H1 (cell line): ENCODE measurements around the gene FOXL1. TPM values are rescaled to one million over a fixed set of nuclear protein-coding genes. Genes with fewer than 3 reads are reported as not detected.

Source experiments
- CTCF ChIA-PET: fragments of 300-600 bp; sonication (Branson Sonifier 250); formaldehyde crosslinking; loops from one replicate; lab custom pipeline; 2021; ENCODE audit not compliant: partially characterized antibody; lab: Charles Lee
- POLR2A ChIA-PET: fragments of 300-600 bp; sonication (Branson Sonifier 250); formaldehyde crosslinking; loops from one replicate; lab custom pipeline; 2021; ENCODE audit warnings: inconsistent platforms; ENCODE audit not compliant: partially characterized antibody; lab: Charles Lee
- DNase-seq, 2 experiments: peaks; one replicate each; pipeline versions ENCODE4 v3.0.0 to v3.0.0-alpha.2; 2010 to 2022; ENCODE audit warnings: low spot score in 2 of 2, low read depth in 1 of 2, mixed read lengths in 1 of 2
- FAIRE-seq: peaks from 2 replicates; lab custom pipeline; 2011; peaks lifted over from hg19 to GRCh38; lab: Jason Lieb, UNC
- H2AFZ ChIP-seq: 2 replicates; pipeline ENCODE4 v1.8.1; 2012; ENCODE audit warnings: low read length, inconsistent platforms
- H2AK5ac ChIP-seq: 2 replicates; pipeline ENCODE4 v1.6.1; 2013; ENCODE audit warnings: low read depth, low read length
- H2BK120ac ChIP-seq: replicated peaks from 2 replicates; pipeline ENCODE3; 2013; ENCODE audit warnings: low read depth, low read length, inconsistent platforms
- H2BK12ac ChIP-seq: 2 replicates; pipeline ENCODE4 v1.6.1; 2013; ENCODE audit warnings: low read depth, low read length
- H2BK15ac ChIP-seq: 2 replicates; pipeline ENCODE4 v1.6.1; 2013; ENCODE audit warnings: low read length
- H2BK20ac ChIP-seq: 2 replicates; pipeline ENCODE4 v1.6.1; 2013; ENCODE audit warnings: low read length
- H2BK5ac ChIP-seq: 2 replicates; pipeline ENCODE4 v1.6.1; 2013; ENCODE audit warnings: low read depth, low read length
- H3K14ac ChIP-seq: 2 replicates; pipeline ENCODE4 v1.6.1; 2013; ENCODE audit warnings: inconsistent platforms; ENCODE audit not compliant: insufficient read length
- H3K18ac ChIP-seq: 2 replicates; pipeline ENCODE4 v1.6.1; 2013; ENCODE audit warnings: low read length; ENCODE audit errors: extremely low read depth
- H3K23ac ChIP-seq: 2 replicates; pipeline ENCODE4 v1.6.1; 2013; ENCODE audit warnings: inconsistent platforms; ENCODE audit not compliant: insufficient read length
- H3K23me2 ChIP-seq: 2 replicates; pipeline ENCODE4 v1.6.1; 2013; ENCODE audit warnings: low read depth, low read length
- H3K27ac ChIP-seq: 2 replicates; pipeline ENCODE4 v1.6.1; 2011; ENCODE audit warnings: low read depth, low read length, inconsistent platforms
- H3K27me3 ChIP-seq, 4 experiments: replicated peaks in 1 of 4; 1 replicate in 1 of 4; 2 replicates in 3 of 4; pipeline versions ENCODE4 v1.6.1 to v1.8.1; 2011 to 2013; ENCODE audit warnings: low read length in 3 of 4, mild to moderate bottlenecking in 3 of 4, inconsistent platforms in 2 of 4, mixed read lengths in 2 of 4, moderate library complexity in 1 of 4; ENCODE audit not compliant: control insufficient read depth in 3 of 4, insufficient read depth in 3 of 4; ENCODE audit errors: extremely low read depth in 1 of 4
- H3K36me3 ChIP-seq, 4 experiments: 2 replicates each; pipeline versions ENCODE4 v1.6.1 to v1.8.1; 2011 to 2013; ENCODE audit warnings: mild to moderate bottlenecking in 4 of 4, low read length in 3 of 4, moderate library complexity in 2 of 4, control low read depth in 1 of 4, inconsistent platforms in 1 of 4; ENCODE audit not compliant: insufficient read depth in 4 of 4, control insufficient read depth in 2 of 4
- H3K4ac ChIP-seq: replicated peaks from 2 replicates; pipeline ENCODE3; 2013; ENCODE audit warnings: low read length, low read depth, mixed read lengths, inconsistent platforms; ENCODE audit not compliant: insufficient read length
- H3K4me1 ChIP-seq, 4 experiments: replicated peaks in 1 of 4; 1 replicate in 1 of 4; 2 replicates in 3 of 4; pipeline versions ENCODE4 v1.6.1 to v1.8.1; 2011 to 2013; ENCODE audit warnings: low read length in 3 of 4, inconsistent platforms in 2 of 4, mixed read lengths in 1 of 4; ENCODE audit not compliant: insufficient read depth in 4 of 4, control insufficient read depth in 3 of 4
- H3K4me2 ChIP-seq, 2 experiments: 2 replicates each; pipeline versions ENCODE4 v1.6.1 to v1.8.1; 2011 to 2013; ENCODE audit warnings: low read depth in 2 of 2, low read length in 2 of 2, control low read depth in 1 of 2, inconsistent platforms in 1 of 2, mild to moderate bottlenecking in 1 of 2; ENCODE audit not compliant: insufficient read depth in 1 of 2
- H3K4me3 ChIP-seq, 4 experiments: fragments of 200-600, 300-600 bp in 1 of 4; sonication (generic), shearing (Covaris generic), sonication (Bioruptor Twin) in 1 of 4; 2 replicates each; pipeline versions ENCODE4 v1.5.1 to v1.8.1; 2011 to 2016; ENCODE audit warnings: low read length in 4 of 4, low read depth in 3 of 4, control low read depth in 2 of 4, inconsistent platforms in 2 of 4, mild to moderate bottlenecking in 2 of 4, mixed read lengths in 1 of 4, moderate library complexity in 1 of 4; ENCODE audit not compliant: insufficient read depth in 2 of 4; ENCODE audit errors: extremely low read depth in 1 of 4
- H3K56ac ChIP-seq: replicated peaks from 2 replicates; pipeline ENCODE3; 2013; ENCODE audit warnings: low read depth, mild to moderate bottlenecking, mixed read lengths, low read length, inconsistent platforms; ENCODE audit not compliant: insufficient read length
- H3K79me1 ChIP-seq: 2 replicates; pipeline ENCODE4 v1.6.1; 2013; ENCODE audit warnings: low read depth, low read length, control low read depth
- H3K79me2 ChIP-seq, 2 experiments: 2 replicates each; pipeline versions ENCODE4 v1.6.1 to v1.8.1; 2012 to 2013; ENCODE audit warnings: low read length in 2 of 2, mild to moderate bottlenecking in 2 of 2, inconsistent platforms in 1 of 2; ENCODE audit not compliant: insufficient read depth in 2 of 2, control insufficient read depth in 1 of 2
- H3K9ac ChIP-seq, 4 experiments: replicated peaks in 1 of 4; 1 replicate in 1 of 4; 2 replicates in 3 of 4; pipeline versions ENCODE4 v1.6.1 to v1.8.1; 2011 to 2013; ENCODE audit warnings: low read depth in 3 of 4, low read length in 3 of 4, control low read depth in 2 of 4, mild to moderate bottlenecking in 2 of 4, moderate library complexity in 2 of 4, inconsistent platforms in 1 of 4; ENCODE audit errors: extremely low read depth in 1 of 4
- H3K9me3 ChIP-seq, 2 experiments: 2 replicates each; pipeline versions ENCODE4 v1.6.1 to v1.8.1; 2012 to 2013; ENCODE audit warnings: mild to moderate bottlenecking in 2 of 2, moderate library complexity in 2 of 2, control low read depth in 1 of 2, inconsistent platforms in 1 of 2, low read depth in 1 of 2, low read length in 1 of 2, mixed read lengths in 1 of 2; ENCODE audit not compliant: insufficient read depth in 2 of 2
- H4K20me1 ChIP-seq, 2 experiments: replicated peaks in 1 of 2; 2 replicates each; pipeline versions ENCODE3 to v1.8.1; 2011 to 2013; ENCODE audit warnings: inconsistent platforms in 2 of 2, low read length in 2 of 2, mild to moderate bottlenecking in 1 of 2; ENCODE audit not compliant: insufficient read depth in 2 of 2, control insufficient read depth in 1 of 2
- H4K5ac ChIP-seq: 2 replicates; pipeline ENCODE4 v1.6.1; 2013; ENCODE audit warnings: low read length, low read depth, mixed read lengths, inconsistent platforms; ENCODE audit not compliant: insufficient read length
- H4K8ac ChIP-seq: 2 replicates; pipeline ENCODE4 v1.8.0; 2013; ENCODE audit warnings: mild to moderate bottlenecking, moderate library complexity, low read length, inconsistent platforms; ENCODE audit not compliant: insufficient read depth; ENCODE audit errors: extremely low read depth
- H4K91ac ChIP-seq: replicated peaks from 2 replicates; pipeline ENCODE3; 2013; ENCODE audit warnings: low read length, mixed read lengths, inconsistent platforms; ENCODE audit not compliant: insufficient read length
- EP300 ChIP-seq, 2 experiments: IDR thresholded peaks; 1 replicate in 1 of 2; 2 replicates in 1 of 2; pipeline ENCODE4 v1.6.1; 2011 to 2012; ENCODE audit warnings: low read depth in 2 of 2, low read length in 2 of 2, mild to moderate bottlenecking in 2 of 2, borderline replicate concordance in 1 of 2, inconsistent platforms in 1 of 2, moderate library complexity in 1 of 2
- KDM1A ChIP-seq: fragments of 200-600, 300-600 bp; sonication (generic); IDR thresholded peaks from 2 replicates; pipeline ENCODE4 v1.7.1; 2016; ENCODE audit warnings: mild to moderate bottlenecking, low read length, borderline replicate concordance
- NANOG ChIP-seq: IDR thresholded peaks from 2 replicates; pipeline ENCODE4 v1.6.1; 2011; ENCODE audit warnings: low read length, low read depth, mild to moderate bottlenecking, inconsistent platforms; ENCODE audit not compliant: insufficient read depth, poor library complexity, severe bottlenecking
- SIX5 ChIP-seq: IDR thresholded peaks from 2 replicates; pipeline ENCODE4 v1.6.1; 2011; ENCODE audit warnings: mild to moderate bottlenecking, low read depth, low read length
- WGBS, 2 experiments: shearing (Covaris generic) in 1 of 2; methylation state at CpG; one replicate each; pipeline versions ENCODE4 v1.1.6 to v1.1.7; 2013 to 2015; ENCODE audit warnings: low lambda C conversion rate in 2 of 2, mixed read lengths in 2 of 2, inconsistent platforms in 1 of 2, low coverage in 1 of 2, missing lambda C conversion rate in 1 of 2; ENCODE audit not compliant: insufficient replicate concordance in 2 of 2, insufficient coverage in 1 of 2, insufficient read length in 1 of 2; ENCODE audit errors: extremely low coverage in 1 of 2, missing lambda C conversion rate in 1 of 2; 5-methylcytosine and 5-hydroxymethylcytosine counted together
- polyA plus RNA-seq, 7 experiments: library from polyadenylated mRNA; depleted of rRNA in 3 of 7; stranded (reverse) in 5 of 7; unstranded in 2 of 7; fragments of >200 nt in 5 of 7; fragments of 200-250 nt in 2 of 7; gene quantifications; 1 replicate in 5 of 7; 2 replicates in 1 of 7; 4 replicates in 1 of 7; pipeline versions ENCODE4 v1.2.1 to v1.2.3, GENCODE V29; 2011 to 2013; ENCODE audit warnings: missing spikeins in 2 of 7, mixed read lengths in 2 of 7
- total RNA-seq: library from RNA; stranded (reverse); fragmentation: NEBNext Ultra II Directional; extraction: Animal tissue kit (Norgen Biotek cat#: 25700); gene quantifications from 2 replicates; pipeline ENCODE4 v1.2.1, GENCODE V29; 2021

Gene FOXL1
- total and polyA plus RNA-seq, 2 of the 8 experiments (the other 6 are each of a cell fraction or from before 2014, with no cell fraction given) = 0.03 TPM; not detected in 1

DNA sequence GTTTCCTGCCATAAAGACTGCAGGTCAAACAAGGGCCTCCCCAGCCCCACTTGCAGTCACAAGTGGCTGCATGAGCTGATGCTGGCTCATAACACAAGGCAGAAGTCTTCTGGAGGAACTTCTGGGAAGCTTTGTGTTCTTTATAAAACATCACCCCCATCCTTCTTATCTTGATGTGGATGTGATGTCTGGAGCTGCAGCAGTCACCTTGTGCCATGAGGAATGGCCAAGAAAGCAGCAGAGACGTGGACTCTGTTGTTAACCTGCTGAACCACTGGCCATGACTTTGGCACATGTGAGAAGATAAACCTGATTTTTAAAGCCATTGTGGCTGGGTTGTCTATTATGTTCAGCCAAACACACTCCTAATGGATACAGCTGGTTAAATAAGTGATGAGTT is 41.8 kb downstream of the FOXL1 start:
- no peaks in the 10 kb centered on the region for H3K27me3 ChIP-seq
- POLR2A ChIA-PET = interaction anchor here (1.2 kb wide), 1 partner anchor 17 kb away, joined by 3 read pairs; no protein-coding TSS in a partner anchor
- H4K91ac ChIP-seq = no peak overlapping the region
- no peak overlapping the region for H3K9ac ChIP-seq
- H3K14ac ChIP-seq = no peak overlapping the region
- DNase-seq = no peak
- no peak overlapping the region for H3K23ac ChIP-seq
- H3K4me3 ChIP-seq = no peak overlapping the region
- no peak overlapping the region for H4K5ac ChIP-seq
- no peaks in the 10 kb centered on the region for H3K36me3 ChIP-seq
- no peak for FAIRE-seq
- H4K8ac ChIP-seq = no peak overlapping the region
- CTCF ChIA-PET = interaction anchor here (1.1 to 1.6 kb wide), 4 partner anchors 18 to 443 kb away, joined by 3 to 6 read pairs (median 4); no protein-coding TSS in a partner anchor
- H2AK5ac ChIP-seq = no peak overlapping the region
- H2AFZ ChIP-seq = no peak overlapping the region
- no peaks in the 10 kb centered on the region for H3K9me3 ChIP-seq
- TF ChIP-seq NANOG = no peak
- no peak for TF ChIP-seq EP300 (IDR thresholded peaks at IDR 0.05; ENCODE audit: borderline replicate concordance in 1 of 2, low read depth in 2 of 2, low read length in 2 of 2)
- no peak for TF ChIP-seq SIX5
- TF ChIP-seq KDM1A = peak; percentile 56; the same call in 1 of the 2 replicates
- TF ChIP-seq, all 59 proteins: peak for 1
- Histone ChIP-seq H3K56ac (no peak overlapping the region), H2BK15ac (no peak overlapping the region), H4K20me1 (no peaks in the 10 kb centered on the region), H3K18ac (no peak overlapping the region), H2BK20ac (no peak overlapping the region), H3K23me2 (no peaks in the 10 kb centered on the region), H3K79me1 (no peaks in the 10 kb centered on the region), H2BK12ac (0 out of 2 replicates have a peak overlapping the region, but pooled peaks have one; percentile 27), H3K4ac (no peak overlapping the region), H2BK120ac (no peak overlapping the region), H3K79me2 (no peaks in the 10 kb centered on the region), H2BK5ac (no peak overlapping the region), H3K4me1 (no peaks in the 10 kb centered on the region; a peak in 1 of 7 replicates), H3K4me2 (no peak overlapping the region), H3K27ac (no peak overlapping the region)
- 100% methylated on average over 1 of the region's 1 CpG; no CpG with 5 or more reads in 1 of the 2 experiments for WGBS, 2 experiments
